Measurements from ENCODE around the gene TMEM92.

Gene TMEM92

DNA sequence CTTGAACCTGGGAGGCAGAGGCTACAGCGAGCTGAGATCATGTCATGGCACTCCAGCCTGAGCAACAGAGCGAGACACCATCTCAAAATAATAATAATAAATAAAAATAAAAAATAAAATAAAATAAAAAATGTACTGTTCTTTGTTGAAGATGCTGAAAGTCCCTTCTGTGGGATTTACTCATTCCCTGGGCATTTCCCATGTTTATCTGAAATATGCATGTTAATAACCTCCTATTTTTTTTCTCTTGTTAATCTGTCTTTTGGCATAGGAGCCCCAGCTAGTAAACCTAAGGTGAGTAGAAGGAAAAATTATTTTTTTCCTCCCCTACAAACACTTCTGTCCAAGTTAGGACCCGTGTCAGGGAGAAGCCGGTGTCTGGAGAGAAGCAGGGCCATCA is 34.4 kb downstream of the TMEM92 start:
- DNase-seq (ENCODE audit: low read depth) = no peak
- H3K4me3 ChIP-seq (ENCODE audit: low read depth, low read length) = no peak overlapping the region
- TF ChIP-seq, protein P1, sequence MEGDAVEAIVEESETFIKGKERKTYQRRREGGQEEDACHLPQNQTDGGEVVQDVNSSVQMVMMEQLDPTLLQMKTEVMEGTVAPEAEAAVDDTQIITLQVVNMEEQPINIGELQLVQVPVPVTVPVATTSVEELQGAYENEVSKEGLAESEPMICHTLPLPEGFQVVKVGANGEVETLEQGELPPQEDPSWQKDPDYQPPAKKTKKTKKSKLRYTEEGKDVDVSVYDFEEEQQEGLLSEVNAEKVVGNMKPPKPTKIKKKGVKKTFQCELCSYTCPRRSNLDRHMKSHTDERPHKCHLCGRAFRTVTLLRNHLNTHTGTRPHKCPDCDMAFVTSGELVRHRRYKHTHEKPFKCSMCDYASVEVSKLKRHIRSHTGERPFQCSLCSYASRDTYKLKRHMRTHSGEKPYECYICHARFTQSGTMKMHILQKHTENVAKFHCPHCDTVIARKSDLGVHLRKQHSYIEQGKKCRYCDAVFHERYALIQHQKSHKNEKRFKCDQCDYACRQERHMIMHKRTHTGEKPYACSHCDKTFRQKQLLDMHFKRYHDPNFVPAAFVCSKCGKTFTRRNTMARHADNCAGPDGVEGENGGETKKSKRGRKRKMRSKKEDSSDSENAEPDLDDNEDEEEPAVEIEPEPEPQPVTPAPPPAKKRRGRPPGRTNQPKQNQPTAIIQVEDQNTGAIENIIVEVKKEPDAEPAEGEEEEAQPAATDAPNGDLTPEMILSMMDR (IDR thresholded peaks at IDR 0.05; ENCODE audit: control insufficient read depth, extremely low read depth, insufficient read depth) = no peak

DNA sequence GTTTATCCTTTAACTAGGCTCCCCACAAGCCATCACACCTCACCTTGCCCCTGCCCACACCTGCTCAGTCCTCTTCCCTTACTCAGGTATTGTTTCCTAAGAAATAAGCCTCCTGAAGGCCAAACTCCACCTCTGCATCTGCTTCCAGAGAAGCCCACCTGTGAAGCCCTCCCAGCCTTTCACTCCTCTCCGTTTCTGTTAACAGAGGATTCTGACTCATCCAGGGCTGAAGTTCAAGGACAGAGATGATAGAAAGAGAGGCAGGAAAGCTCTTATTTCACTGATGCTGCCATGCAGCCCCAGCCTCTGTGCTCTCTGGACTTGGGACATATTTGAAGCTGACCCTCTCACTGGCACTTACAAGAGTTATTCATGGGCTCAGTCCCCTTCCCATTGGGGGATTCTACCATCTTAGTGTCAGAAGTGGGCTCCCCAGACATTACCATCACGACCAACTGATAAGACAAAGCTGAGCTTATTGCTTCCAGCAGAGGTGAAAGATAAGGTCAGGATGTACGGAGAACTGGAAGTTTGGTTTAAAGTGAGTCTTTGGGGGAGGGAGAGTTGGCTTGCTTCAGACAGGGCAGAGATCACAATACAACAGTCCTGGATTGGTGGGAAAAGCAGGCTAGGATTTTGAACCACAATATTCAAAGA is 36.3 kb downstream of the TMEM92 start:
- H3K4me3 ChIP-seq (ENCODE audit: low read depth, low read length) = no peak overlapping the region
- no peak for DNase-seq (ENCODE audit: low read depth)
- TF ChIP-seq, protein P1 (IDR thresholded peaks at IDR 0.05; ENCODE audit: control insufficient read depth, extremely low read depth, insufficient read depth) = no peak

DNA sequence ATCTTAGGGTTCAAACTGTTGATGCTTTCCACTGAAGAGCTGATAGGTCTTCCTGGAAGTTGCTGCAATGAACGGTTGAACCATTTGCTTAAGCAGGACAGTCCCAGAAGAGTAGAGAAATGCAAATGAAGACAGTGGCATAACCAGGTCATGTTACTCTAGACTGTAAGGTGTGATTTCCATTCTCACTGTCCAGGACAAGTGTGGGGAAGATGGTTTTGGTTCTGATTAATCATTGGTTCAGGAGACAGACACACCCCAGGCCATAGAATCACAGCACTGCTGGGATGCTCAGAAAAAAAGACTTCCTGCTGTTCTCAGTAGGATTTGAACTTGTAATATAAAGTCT is 36.8 kb downstream of the TMEM92 start:
- H3K4me3 ChIP-seq (ENCODE audit: low read depth, low read length) = no peak overlapping the region
- no peak for DNase-seq (ENCODE audit: low read depth)
- TF ChIP-seq, protein P1 (IDR thresholded peaks at IDR 0.05; ENCODE audit: control insufficient read depth, extremely low read depth, insufficient read depth) = no peak

DNA sequence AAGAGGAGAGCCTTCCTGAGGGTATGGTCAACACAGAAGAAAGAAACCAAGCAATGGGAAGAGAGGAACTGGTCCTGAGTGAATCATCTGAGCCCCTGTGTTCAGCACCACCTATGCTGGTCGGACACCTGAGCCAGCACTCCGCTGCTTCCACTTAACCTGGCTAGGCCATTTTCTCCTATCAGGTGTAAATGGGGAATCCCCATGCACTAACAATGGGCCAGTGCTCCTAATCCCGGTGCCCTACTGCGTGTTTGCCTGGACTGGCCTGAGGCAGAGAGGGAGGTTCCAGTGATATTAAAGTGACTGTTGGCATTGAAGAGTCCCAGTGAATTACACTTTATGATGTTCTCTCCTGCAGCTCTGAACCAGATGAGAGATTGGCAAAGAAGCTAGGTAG is 37.2 kb downstream of the TMEM92 start:
- no peak overlapping the region for H3K4me3 ChIP-seq (ENCODE audit: low read depth, low read length)
- TF ChIP-seq, protein P1 (IDR thresholded peaks at IDR 0.05; ENCODE audit: control insufficient read depth, extremely low read depth, insufficient read depth) = no peak
- DNase-seq (ENCODE audit: low read depth) = no peak

DNA sequence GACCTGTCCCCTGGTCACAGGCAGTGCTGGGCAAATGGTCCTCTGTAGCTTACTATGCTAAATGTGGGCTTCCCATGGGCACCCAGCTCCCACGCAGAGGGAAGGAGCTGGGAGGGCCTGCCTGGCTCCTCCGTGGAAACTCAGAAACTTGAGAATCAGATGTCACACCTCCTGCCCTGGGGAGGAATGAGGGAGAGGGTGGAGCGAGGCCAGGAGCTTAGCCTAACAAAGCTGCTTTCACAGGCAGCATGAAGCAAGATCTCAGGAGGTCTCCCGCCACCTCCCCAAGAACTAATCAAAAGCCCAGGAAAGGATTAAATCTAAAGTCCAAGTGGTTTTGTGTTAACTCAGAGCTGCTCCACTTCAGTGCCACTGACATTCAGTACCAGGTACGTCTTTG is 38.0 kb downstream of the TMEM92 start:
- TF ChIP-seq, protein P1 (IDR thresholded peaks at IDR 0.05; ENCODE audit: control insufficient read depth, extremely low read depth, insufficient read depth) = no peak
- no peak for DNase-seq (ENCODE audit: low read depth)
- H3K4me3 ChIP-seq (ENCODE audit: low read depth, low read length) = no peak overlapping the region

DNA sequence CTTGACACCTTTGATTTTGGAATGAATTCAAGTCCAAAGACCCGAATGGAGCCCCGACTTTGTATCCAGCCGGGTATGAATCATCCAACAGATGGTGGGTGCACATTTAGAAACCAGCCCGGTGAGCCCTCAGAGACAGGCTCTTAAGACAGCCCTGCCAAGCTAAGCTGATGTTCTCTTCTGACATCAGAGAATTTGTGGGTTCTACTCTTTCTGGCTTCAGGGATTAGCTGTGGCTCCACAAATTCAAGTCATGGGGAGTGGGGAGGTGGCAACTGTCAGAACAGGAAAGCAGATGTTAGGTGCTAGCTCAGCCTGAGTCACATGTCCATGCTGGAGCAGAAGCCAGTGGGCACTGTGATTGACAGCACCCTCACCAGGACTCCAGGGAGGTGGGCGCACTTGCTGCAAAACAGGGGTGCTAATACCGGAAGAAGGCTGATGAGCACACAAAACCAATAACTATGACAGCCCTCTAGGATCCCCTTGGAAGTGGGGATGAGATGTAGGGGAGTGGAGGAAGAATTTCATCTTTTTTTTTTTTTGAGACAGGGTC is 40.3 kb downstream of the TMEM92 start:
- TF ChIP-seq, protein P1 (IDR thresholded peaks at IDR 0.05; ENCODE audit: control insufficient read depth, extremely low read depth, insufficient read depth) = no peak
- no peak overlapping the region for H3K4me3 ChIP-seq (ENCODE audit: low read depth, low read length)
- no peak for DNase-seq (ENCODE audit: low read depth)
